ENCODE data around the gene SHANK1. TPM values are rescaled to one million over a fixed set of nuclear protein-coding genes. Genes with fewer than 3 reads are reported as not detected.

SHANK1 gene
- total RNA-seq, 1 donor from 2014 or later: 0.22 TPM

DNA sequence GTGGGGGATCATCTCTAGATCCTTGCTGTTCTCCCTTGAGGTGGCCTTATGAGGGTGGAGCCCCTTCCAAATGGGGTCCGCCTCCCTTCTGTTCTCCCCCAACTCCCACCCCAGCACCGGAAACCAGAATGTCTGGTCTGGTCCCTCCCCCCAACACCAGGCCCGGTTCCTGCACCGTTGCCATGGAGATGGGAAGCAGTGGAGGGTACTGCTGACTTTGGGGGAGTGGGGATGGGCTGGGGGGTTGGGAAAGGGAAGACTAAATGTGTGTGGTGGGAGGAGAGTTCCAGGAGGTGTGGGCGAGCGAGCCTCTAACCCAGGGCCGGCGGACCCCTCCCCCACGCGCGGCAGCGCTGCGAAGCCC lies 1.7 kb downstream of the SHANK1 start:
- no peak for ATAC-seq
- intact Hi-C loops (cut with DNase I): no loop called here
- DNase-seq (ENCODE audit: missing footprints): no peak

- no peak for DNase-seq (ENCODE audit: missing footprints)
- ATAC-seq: no peak
These were observed 2.4 kb downstream of the SHANK1 start for GRCh38 chr19:50717026-50717723.

DNA sequence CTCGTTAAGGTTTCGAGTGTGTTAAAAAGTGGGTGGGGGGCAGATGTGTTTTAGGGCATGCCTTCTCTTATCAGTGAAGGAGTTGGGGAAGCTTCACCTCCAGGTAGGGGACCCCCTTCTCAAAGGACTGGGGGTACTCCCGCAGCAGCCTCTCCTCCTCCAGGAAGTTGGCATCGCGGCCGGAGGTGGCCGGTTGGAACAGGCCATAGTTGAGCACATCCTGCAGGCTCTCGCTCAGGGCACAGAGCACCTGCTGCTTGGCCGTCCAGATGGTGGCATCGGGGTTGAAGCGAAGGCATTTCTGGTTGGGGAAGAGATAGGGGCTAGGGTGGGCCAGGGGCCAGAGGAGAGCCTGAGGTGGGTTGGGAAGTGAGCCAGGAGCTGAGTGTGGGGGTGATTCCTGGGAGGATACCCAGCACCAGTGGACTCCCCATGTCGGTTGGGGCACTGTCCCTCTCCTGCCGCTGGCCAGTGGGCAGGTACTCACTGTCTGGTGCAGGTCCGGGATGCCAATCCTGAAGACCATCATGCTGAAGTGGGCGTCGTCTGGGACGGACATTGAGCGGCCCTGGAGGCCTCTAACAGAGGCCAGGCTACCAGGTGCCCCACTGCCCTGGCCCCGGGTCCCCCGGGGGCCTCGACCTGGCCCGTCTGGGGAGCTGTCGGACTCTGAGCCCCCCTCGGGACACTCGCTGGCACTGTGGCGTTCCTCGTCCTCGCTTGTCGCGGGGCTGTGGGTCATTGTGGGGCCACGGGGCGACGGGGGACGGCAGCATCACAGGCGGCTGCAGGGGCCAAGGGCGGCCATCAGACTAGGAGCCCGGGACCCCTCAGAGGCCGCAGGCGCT lies 3.2 kb downstream of the SHANK1 start:
- DNase-seq (ENCODE audit: missing footprints): no peak
- no peak for ATAC-seq
- intact Hi-C loops (cut with DNase I): no loop called here

More at GRCh38 chr19:50717026-50717723, 2.4 kb downstream of the SHANK1 start:
- intact Hi-C loops (cut with DNase I): no loop called here

- intact Hi-C loops (cut with DNase I): no loop called here
- no peak for DNase-seq (ENCODE audit: missing footprints)
These were observed 5.9 kb downstream of the SHANK1 start for GRCh38 chr19:50713556-50714236.

DNA sequence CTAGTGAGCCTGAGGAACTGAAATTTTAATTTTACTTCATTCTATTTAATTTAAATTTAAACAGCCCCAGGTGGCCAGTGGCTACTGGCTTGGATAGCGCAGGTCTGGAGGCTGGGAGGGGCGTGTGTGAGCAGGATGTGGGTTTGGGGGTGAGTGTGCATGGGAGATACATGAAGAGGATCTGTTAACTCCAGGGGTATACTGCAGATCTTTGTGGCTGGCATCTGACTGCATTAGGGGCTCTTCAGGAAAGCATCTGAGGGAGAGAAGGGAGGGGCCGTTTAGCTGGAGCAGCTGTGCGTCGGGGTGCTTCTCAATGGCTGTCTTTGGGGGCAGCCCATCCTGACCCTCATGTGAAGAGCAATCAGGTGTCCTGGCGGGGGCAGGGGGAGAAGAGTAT lies 6.8 kb downstream of the SHANK1 start:
- no peak for ATAC-seq
- DNase-seq (ENCODE audit: missing footprints): no peak
- intact Hi-C loops (cut with DNase I): no loop called here

More at GRCh38 chr19:50713556-50714236, 5.9 kb downstream of the SHANK1 start:
- no peak for ATAC-seq

- intact Hi-C loops (cut with DNase I): no loop called here
- ATAC-seq: no peak
- no peak for DNase-seq (ENCODE audit: missing footprints)
These were observed 7.8 kb downstream of the SHANK1 start for GRCh38 chr19:50711805-50712204.

DNA sequence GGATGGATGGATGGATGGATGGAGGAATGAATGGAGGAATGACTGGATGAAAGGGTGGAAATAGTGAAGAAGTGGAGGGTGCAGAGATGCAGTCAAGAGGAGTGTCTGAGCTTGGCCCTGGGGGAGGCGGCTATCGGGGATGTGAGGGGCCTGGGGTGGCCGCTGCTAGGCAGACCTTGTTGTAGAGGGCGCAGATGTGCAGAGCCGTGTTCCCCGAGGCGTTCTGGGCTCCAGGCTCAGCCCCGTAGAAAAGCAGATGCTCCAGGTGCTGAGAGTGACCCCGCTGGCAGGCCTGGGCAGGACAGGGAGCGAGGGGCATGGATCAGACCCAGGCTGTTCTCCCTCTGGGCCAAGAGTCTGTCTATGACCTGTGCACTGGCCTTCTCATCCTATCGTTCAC lies 8.4 kb downstream of the SHANK1 start:
- intact Hi-C loops (cut with DNase I): no loop called here
- no peak for ATAC-seq
- no peak for DNase-seq (ENCODE audit: missing footprints)

- no peak for DNase-seq (ENCODE audit: missing footprints)
- no peak for ATAC-seq
- intact Hi-C loops (cut with DNase I): no loop called here
These were observed 9.0 kb downstream of the SHANK1 start for GRCh38 chr19:50710612-50711011.

DNA sequence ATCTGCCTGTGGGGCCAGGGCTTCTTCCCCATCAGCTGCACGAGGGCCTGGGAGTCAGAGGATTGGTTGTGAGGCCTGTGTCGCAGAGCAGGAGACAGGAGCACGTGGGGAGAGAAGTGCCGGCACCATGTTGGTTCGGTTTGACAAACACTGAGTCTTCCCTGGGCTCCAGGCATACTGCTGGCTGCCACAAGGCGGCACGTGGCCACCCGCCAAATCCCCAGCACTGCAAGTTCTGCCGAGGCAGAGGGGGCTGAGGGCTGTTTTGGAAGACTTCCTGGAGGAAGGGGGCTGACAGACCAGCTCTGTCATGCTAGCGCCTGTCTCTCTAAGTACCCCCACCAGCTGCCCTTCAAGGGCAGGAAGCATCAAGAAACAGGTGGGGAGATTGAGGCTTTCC lies 9.5 kb downstream of the SHANK1 start:
- intact Hi-C loops (cut with DNase I): no loop called here
- ATAC-seq (no peak), DNase-seq (ENCODE audit: missing footprints) (no peak)

DNA sequence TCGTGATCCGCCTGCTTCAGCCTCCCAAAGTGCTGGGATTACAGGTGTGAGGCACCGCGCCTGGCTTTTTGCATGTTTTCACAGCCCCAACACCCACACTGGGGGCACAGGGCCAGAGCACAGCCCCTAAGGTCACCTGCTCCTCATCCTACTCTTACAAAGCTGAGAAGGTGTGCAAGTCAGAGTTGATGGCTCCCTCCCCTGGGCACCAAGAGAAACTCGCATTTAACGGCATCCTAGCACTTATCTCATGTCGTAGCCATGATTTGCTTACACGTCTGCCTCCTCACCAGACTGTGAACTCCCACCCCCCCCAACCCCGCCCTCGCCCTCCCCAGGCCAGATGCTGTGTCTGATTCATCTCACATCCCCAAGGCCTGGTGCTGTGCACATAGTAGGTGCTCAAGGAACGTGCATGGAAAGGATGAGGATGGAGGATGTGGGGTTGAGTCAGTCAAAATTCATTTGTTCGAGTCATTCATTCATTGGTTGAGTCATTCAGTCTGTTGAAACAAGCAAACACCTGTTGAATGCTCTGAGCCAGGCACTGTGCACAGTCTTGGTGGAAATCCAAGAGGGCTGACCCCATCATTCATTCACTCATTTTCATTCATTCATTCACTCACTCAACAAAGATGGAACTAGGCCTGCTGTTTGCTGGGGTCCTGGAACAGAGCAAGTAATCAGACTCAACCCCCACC lies 11.3 kb downstream of the SHANK1 start:
- DNase-seq (ENCODE audit: missing footprints) (no peak), ATAC-seq (no peak)
- intact Hi-C loops (cut with DNase I): no loop called here

DNA sequence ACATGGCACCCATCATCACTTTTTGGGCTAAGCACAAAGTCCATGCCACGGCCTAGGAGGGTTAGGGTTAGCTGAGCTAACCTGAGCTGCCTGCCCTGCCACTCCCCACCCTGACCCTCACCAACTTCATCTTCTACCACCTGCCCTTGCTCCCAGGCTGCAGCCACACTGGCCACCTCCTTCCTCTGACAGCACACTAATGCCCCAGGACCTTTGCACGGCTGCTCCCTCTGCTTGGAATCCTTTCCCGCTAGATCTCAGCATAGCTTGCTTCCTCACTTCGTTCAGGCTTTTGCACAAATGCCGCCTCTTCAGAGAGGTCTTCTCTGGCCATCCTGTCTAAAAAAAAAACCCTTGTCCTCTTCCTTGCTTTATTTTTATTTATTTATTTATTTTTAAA lies 13.2 kb downstream of the SHANK1 start:
- no peak for ATAC-seq
- no peak for DNase-seq (ENCODE audit: missing footprints)
- intact Hi-C loops (cut with DNase I): no loop called here

- intact Hi-C loops (cut with DNase I): no loop called here
- no peak for ATAC-seq
- DNase-seq (ENCODE audit: missing footprints): no peak
These were observed 14.1 kb downstream of the SHANK1 start for GRCh38 chr19:50705422-50706019.

- ATAC-seq (no peak), DNase-seq (ENCODE audit: missing footprints) (no peak)
- intact Hi-C loops (cut with DNase I): no loop called here
These were observed 15.4 kb downstream of the SHANK1 start for GRCh38 chr19:50703915-50704796.

DNA sequence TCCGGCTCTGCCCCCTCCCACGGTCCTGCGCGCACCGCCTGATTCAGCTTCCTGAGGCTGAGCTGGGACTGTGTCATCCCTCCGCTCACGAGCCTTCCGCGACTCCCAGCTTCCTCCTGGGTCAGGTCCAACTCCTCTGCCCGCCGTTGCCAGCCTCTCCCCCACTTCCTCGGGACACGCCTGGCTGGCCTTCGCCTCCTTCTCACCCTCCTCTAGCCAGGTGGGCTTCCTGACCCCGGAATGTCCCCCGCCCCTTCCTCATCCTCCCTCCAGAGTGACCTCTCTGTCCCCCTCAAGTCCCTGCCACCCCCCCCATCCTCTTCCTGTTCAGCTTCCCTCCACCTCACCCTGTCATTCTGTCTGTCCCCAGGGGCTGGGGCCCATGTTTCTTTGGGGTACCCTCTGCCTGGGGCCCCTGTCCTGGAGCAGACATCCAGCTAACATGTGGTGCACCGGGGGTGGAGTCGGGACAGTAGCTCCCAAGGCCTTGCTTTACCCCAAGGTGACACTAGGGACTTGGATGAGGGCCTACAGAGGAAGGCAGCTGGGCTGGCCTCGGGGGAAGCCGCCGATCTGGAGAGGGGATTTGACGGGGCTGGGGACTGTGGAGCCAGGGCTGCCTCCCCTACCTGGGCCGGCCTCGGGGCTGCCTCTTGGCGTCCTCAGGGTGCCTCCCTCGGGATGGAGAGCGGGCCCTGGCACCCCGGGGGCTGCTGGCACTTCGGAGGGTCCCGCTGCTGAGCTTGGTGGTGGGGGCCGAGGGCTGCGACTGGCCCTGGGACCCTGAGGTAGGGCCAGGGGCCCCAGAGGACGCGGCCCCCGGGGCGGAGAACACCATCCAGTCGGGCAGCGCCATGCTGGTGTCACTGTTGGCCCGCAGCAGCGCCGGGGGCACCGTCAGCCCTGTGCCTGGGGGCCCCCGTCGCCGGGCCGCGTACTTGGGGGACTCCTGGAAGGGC lies 16.5 kb downstream of the SHANK1 start:
- ATAC-seq: no peak
- intact Hi-C loops (cut with DNase I): no loop called here
- no peak for DNase-seq (ENCODE audit: missing footprints)

DNA sequence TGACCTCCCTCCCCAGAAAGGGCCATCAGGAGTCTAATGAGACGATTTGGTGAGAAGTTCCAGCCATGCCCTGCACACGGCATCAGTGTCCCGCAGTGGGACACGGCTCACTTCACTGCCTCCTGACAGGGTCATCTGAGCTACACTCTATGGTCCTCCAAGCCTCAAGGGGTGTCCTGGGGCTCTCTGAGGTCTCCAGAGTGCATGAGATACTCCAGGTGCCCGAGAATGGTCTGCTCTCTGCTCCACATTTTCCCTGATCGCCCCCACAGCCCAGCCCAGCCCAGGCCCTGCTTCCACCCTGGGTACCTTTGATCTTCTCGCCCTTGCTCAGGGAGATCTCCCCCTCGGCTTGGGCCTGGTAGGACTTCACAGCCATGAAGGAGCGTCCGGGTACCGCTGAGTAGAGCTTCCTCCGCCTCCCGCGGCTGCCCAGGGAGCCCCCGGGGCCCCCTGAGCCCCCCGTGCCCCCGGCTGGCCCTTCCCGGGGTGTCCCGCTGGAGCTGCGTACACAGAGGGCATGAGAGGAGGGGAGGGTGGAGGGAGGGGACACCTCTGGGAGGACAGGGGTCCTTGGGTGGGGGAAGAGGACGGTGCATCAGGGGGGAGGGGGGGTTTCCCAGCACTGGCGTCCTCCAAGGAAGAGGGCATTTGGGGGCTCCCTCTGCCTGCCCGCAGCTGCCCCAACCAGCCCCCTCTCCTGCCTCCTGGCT lies 17.3 kb downstream of the SHANK1 start:
- intact Hi-C loops (cut with DNase I): no loop called here
- DNase-seq (ENCODE audit: missing footprints) (no peak), ATAC-seq (no peak)

GRCh38 chr19:50701367-50701985 lies 18.1 kb downstream of the SHANK1 start:
- ATAC-seq: no peak

More at GRCh38 chr19:50701367-50701985, 18.1 kb downstream of the SHANK1 start:
- intact Hi-C loops (cut with DNase I): no loop called here
- DNase-seq (ENCODE audit: missing footprints): no peak
